PFSK-1 (cell line): ENCODE measurements around the gene TPMT.

ENCODE experiments used
- POLR2AphosphoS5 ChIP-seq: IDR thresholded peaks from 2 replicates; pipeline ENCODE4 v1.6.1; 2012; ENCODE audit warnings: low read depth, mild to moderate bottlenecking, control low read depth, low read length, moderate library complexity
- REST ChIP-seq, 2 experiments: IDR thresholded peaks; 2 replicates each; pipeline versions ENCODE4 v1.6.1 to v1.8.0; 2011 to 2012; ENCODE audit warnings: low read depth in 2 of 2, low read length in 2 of 2, control low read depth in 1 of 2, inconsistent platforms in 1 of 2, mild to moderate bottlenecking in 1 of 2, moderate library complexity in 1 of 2; ENCODE audit not compliant: insufficient read depth in 1 of 2

GRCh38 chr6:18096423-18096822, 58.5 kb downstream of the TPMT start:
- TF ChIP-seq POLR2AphosphoS5 = no peak
- no peak for TF ChIP-seq REST (IDR thresholded peaks at IDR 0.05; ENCODE audit: insufficient read depth in 1 of 2, low read depth in 2 of 2, low read length in 2 of 2)
